Thyroid gland (tissue), 4 donors: Measurements from ENCODE around the gene CR1.
"Not testable (repeated sequence)": the region's sequence is repeated elsewhere in the genome, so short reads cannot be mapped to it uniquely, and the experiment has no call there.

Experiments used
- POLR2A ChIP-seq, 2 donors: fragments of 450-650 bp; IDR thresholded peaks; one replicate each; pipeline ENCODE4 v1.6.1; 2017; ENCODE audit warnings: antibody characterized with exemption in 2 of 2, mild to moderate bottlenecking in 2 of 2, moderate library complexity in 1 of 2
- TF ChIP-seq, protein P1 (sequence below), 6 experiments: fragments of 200-600 bp in 3 of 6; fragments of 450-650 bp in 3 of 6; sonication (generic) in 3 of 6; IDR thresholded peaks; one replicate each; pipeline ENCODE4 v1.5.1; 2016 to 2019; ENCODE audit warnings: antibody characterized with exemption in 6 of 6, mild to moderate bottlenecking in 2 of 6, inconsistent platforms in 1 of 6, moderate library complexity in 1 of 6

DNA sequence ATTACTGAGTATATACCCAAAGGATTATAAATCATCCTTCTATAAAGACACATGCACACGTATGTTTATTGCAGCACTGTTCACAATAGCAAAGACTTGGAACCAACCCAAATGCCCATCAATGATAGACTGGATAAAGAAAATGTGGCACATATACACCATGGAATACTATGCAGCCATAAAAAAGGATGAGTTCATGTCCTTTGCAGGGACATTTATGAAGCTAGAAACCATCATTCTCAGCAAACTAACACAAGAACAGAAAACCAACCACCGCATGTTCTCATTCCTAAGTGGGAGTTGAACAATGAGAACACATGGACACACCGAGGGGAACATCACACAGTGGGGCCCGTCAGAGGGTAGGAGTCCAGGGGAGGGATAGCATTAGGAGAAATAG lies 98.1 kb downstream of the CR1 start:
- TF ChIP-seq, protein P1, sequence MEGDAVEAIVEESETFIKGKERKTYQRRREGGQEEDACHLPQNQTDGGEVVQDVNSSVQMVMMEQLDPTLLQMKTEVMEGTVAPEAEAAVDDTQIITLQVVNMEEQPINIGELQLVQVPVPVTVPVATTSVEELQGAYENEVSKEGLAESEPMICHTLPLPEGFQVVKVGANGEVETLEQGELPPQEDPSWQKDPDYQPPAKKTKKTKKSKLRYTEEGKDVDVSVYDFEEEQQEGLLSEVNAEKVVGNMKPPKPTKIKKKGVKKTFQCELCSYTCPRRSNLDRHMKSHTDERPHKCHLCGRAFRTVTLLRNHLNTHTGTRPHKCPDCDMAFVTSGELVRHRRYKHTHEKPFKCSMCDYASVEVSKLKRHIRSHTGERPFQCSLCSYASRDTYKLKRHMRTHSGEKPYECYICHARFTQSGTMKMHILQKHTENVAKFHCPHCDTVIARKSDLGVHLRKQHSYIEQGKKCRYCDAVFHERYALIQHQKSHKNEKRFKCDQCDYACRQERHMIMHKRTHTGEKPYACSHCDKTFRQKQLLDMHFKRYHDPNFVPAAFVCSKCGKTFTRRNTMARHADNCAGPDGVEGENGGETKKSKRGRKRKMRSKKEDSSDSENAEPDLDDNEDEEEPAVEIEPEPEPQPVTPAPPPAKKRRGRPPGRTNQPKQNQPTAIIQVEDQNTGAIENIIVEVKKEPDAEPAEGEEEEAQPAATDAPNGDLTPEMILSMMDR (IDR thresholded peaks at IDR 0.05) = not testable (repeated sequence)
- TF ChIP-seq POLR2A (IDR thresholded peaks at IDR 0.05) = not testable (repeated sequence)
